Effector memory CD4-positive, alpha-beta T cell (primary cell): ENCODE measurements around the gene ARHGEF6.
"Not testable (repeated sequence)": the region's sequence is repeated elsewhere in the genome, so short reads cannot be mapped to it uniquely, and the experiment has no call there.

ENCODE experiments used
- DNase-seq, 3 donors: peaks; one replicate each; pipeline ENCODE4 v3.0.0-alpha.2; 2020
- H3K27ac ChIP-seq: 2 replicates; pipeline ENCODE4 v1.7.0; 2013; ENCODE audit warnings: mild to moderate bottlenecking, low read length, moderate library complexity; ENCODE audit not compliant: insufficient read depth, poor library complexity, severe bottlenecking
- H3K27me3 ChIP-seq: replicated peaks from 2 replicates; pipeline ENCODE4 v1.7.0; 2013; ENCODE audit warnings: mild to moderate bottlenecking, low read length; ENCODE audit not compliant: insufficient read depth, control insufficient read depth, poor library complexity, severe bottlenecking
- H3K36me3 ChIP-seq: 2 replicates; pipeline ENCODE4 v1.7.0; 2013; ENCODE audit warnings: mild to moderate bottlenecking, low read length, moderate library complexity; ENCODE audit not compliant: control insufficient read depth, insufficient read depth
- H3K4me1 ChIP-seq: 2 replicates; pipeline ENCODE4 v1.7.0; 2013; ENCODE audit warnings: low read length, mild to moderate bottlenecking; ENCODE audit not compliant: control insufficient read depth, insufficient read depth, poor library complexity, severe bottlenecking
- H3K4me3 ChIP-seq: 2 replicates; pipeline ENCODE4 v1.7.0; 2013; ENCODE audit warnings: low read length, low read depth, mild to moderate bottlenecking; ENCODE audit not compliant: insufficient read depth, poor library complexity, severe bottlenecking
- H3K9me3 ChIP-seq: 2 replicates; pipeline ENCODE4 v1.7.0; 2013; ENCODE audit warnings: mild to moderate bottlenecking, low read length, moderate library complexity; ENCODE audit not compliant: control insufficient read depth
- total RNA-seq, 3 donors: gene quantifications; one replicate each; lab custom pipeline; 2026; lab: John Stamatoyannopoulos, UW

Gene ARHGEF6, protein sequence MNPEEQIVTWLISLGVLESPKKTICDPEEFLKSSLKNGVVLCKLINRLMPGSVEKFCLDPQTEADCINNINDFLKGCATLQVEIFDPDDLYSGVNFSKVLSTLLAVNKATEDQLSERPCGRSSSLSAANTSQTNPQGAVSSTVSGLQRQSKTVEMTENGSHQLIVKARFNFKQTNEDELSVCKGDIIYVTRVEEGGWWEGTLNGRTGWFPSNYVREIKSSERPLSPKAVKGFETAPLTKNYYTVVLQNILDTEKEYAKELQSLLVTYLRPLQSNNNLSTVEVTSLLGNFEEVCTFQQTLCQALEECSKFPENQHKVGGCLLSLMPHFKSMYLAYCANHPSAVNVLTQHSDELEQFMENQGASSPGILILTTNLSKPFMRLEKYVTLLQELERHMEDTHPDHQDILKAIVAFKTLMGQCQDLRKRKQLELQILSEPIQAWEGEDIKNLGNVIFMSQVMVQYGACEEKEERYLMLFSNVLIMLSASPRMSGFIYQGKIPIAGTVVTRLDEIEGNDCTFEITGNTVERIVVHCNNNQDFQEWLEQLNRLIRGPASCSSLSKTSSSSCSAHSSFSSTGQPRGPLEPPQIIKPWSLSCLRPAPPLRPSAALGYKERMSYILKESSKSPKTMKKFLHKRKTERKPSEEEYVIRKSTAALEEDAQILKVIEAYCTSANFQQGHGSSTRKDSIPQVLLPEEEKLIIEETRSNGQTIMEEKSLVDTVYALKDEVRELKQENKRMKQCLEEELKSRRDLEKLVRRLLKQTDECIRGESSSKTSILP
- 191 to 270 (median 263) reads per million in 3 donors for total RNA-seq

DNA sequence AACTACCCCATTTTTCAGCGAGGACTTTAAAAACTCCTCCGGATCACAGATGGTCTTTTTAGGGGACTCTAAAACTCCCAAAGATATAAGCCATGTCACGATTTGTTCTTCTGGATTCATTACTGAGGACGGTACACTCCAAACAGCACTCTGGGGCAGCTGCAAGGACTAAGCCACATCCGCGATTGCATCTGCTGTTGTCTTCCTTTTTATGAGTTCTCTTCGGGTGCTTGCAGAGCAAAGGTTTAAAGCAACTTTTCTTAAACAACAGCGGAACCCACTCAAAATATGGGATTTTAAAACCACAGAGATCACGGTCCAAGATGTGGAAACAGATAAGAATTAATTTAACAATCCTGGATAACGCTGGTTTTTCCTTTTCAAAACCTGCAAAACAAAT lies at the start of gene ARHGEF6:
TSS of gene ARHGEF6 (minus strand) at position 170 of the 400 bp plus-strand sequence. CDS start at position 120, 50 bp downstream.
- H3K36me3 ChIP-seq, result no peaks in the 10 kb centered on the region
- H3K27ac ChIP-seq, result peak within 1 kb of the TSS; percentile 69
- no peaks in the 10 kb centered on the region for H3K9me3 ChIP-seq
- no peaks in the 10 kb centered on the region for H3K27me3 ChIP-seq
- peak within 1 kb of the TSS; percentile 53 for H3K4me3 ChIP-seq
- H3K4me1 ChIP-seq, result no peaks in the 10 kb centered on the region
- no peak for DNase-seq

DNA sequence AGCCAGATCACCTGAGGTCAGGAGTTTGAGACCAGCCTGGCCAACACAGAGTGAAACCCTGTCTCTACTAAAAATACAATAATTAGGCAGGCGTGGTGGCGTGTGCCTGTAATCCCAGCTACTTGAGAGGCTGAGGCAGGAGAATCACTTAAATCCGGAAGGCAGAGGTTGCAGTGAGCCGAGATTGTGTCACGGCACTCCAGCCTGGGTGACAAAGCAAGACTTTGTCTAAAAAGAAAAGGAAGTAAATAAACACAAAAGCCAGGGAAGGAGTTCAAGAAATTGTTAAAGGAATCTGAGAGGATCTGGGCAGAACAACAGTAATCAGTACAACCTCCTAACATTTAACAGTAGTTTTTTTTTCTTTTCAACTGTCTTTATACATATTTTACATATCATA lies 48.7 kb upstream of the ARHGEF6 start:
- H3K4me3 ChIP-seq, result no peak overlapping the region
- no peaks in the 10 kb centered on the region for H3K27me3 ChIP-seq
- no peaks in the 10 kb centered on the region for H3K9me3 ChIP-seq
- no peak for DNase-seq
- H3K36me3 ChIP-seq, result no peaks in the 10 kb centered on the region
- no peak overlapping the region for H3K27ac ChIP-seq
- H3K4me1 ChIP-seq, result no peaks in the 10 kb centered on the region

DNA sequence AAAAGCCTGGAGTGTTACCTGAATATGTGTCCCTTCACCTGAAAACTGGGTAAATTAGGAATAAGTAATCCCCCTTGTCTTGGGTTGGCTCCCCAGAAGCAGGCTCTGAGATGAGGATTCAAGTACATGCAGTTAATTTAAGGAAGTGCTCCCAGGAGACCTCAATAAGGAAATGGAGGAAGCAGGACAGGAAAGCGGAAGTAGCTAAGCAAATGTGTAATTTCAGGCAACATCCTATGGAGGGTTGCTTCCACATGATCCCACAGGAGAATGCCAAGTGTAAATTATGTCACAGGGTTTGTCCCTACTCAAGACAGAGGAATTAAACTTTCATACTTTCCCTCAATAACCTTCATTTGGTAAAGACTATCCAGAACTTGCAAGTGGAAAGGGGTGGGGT lies 48.1 kb upstream of the ARHGEF6 start:
- DNase-seq, result no peak
- H3K36me3 ChIP-seq, result no peaks in the 10 kb centered on the region
- H3K27me3 ChIP-seq, result no peaks in the 10 kb centered on the region
- H3K9me3 ChIP-seq, result no peaks in the 10 kb centered on the region
- H3K4me1 ChIP-seq, result no peaks in the 10 kb centered on the region
- no peak overlapping the region for H3K27ac ChIP-seq
- no peak overlapping the region for H3K4me3 ChIP-seq

DNA sequence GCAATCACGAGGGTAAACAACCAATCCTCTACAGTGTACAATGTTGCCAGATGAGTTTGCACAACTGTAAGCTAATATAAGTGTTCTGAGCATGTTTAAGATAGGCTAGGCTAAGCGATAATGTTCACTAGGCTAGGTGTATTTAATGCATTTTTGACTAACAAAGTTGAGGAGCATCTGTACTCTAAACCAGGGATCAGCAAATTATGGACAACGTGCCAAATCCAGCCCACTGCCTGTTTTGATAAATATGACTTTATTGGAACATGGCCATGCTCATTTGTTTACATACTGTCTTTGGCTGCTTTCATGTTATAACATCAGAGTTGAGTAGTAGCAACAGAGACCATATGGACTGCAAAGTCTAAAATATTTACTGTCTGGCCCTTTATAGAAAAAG lies 46.3 kb upstream of the ARHGEF6 start:
- no peaks in the 10 kb centered on the region for H3K9me3 ChIP-seq
- H3K36me3 ChIP-seq, result no peaks in the 10 kb centered on the region
- no peak for DNase-seq

DNA sequence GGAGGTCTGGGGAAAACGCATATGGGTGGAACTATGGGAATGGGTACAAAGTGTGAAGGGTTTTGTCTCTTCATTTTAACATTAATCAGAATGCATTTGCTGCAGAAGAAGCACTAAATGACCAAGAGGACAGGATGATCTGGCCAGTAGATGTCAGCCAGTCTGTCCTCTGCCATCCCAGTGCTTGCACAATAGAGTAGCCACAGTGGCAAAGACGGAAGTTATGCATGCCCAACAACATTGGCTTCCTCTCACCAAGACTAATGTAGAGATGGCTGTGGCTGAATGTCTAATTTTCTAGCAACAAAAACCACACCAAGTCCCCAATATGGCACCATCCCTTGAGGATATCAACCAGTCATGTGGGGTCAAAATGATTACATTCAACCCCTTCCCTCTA lies 45.0 kb upstream of the ARHGEF6 start:
- Histone ChIP-seq H3K4me1 (no peaks in the 10 kb centered on the region), H3K36me3 (no peaks in the 10 kb centered on the region), H3K27me3 (no peaks in the 10 kb centered on the region), H3K4me3 (no peak overlapping the region), H3K9me3 (no peaks in the 10 kb centered on the region), H3K27ac (no peak overlapping the region)
- no peak for DNase-seq

More for the DNA sequence above, 46.3 kb upstream of the ARHGEF6 start:
- no peaks in the 10 kb centered on the region for H3K4me1 ChIP-seq
- H3K4me3 ChIP-seq, result no peak overlapping the region
- H3K27ac ChIP-seq, result no peak overlapping the region
- no peaks in the 10 kb centered on the region for H3K27me3 ChIP-seq

DNA sequence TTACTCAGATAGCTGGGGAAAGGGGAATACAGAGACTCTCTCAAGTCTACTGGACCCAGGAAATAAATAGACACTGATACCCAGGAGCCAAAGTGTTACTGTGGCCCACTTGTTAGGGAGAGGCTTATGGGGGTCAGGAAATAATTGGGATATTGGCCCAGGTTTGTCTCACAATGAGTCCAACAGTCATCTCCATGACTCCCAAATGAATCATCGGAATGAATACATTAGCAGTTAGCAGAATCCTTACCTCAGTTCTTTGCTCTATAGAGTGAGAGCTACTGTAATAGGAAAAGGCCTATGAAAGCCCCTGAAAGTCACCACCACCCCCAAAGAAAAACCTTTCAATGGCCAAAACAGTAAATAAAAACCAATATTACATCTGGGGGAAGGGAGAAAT lies 42.4 kb upstream of the ARHGEF6 start:
- no peaks in the 10 kb centered on the region for H3K27me3 ChIP-seq
- H3K9me3 ChIP-seq, result no peaks in the 10 kb centered on the region
- no peaks in the 10 kb centered on the region for H3K36me3 ChIP-seq
- no peaks in the 10 kb centered on the region for H3K4me1 ChIP-seq
- no peak for DNase-seq
- no peak overlapping the region for H3K4me3 ChIP-seq
- H3K27ac ChIP-seq, result no peak overlapping the region

DNA sequence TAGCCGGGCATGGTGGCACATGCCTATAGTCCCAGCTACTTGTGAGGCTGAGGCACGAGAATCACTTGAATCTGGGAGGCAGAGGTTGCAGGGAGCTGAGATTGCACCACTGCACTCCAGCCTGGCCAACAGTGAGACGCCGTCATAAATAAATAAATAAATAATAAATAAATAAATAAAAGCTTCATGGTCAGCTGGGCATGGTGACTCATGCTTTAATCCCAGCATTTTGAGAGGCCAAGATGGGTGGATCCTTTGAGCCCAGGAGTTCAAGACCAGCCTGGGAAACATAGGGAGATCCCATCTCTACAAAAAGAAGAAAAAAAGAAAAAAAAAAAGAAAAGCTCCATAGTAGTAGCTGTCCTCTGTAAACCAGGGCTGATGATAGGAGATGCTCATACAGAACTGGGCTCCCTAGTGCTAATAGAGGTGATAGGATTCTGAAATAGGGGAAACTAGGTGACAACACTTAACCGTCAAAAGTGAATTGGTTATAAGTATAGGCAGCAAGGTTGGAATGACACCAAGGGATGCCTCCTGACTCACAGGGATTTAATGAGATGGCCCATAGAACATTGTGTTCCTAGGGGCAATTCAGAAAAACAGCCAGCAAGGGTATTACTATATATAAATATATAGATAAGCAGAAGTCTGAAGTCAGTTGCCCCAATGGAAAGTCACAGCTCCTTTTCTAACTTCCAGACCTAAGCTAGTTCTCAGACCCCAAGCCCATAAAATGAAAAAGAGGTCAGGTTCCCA lies 41.8 kb upstream of the ARHGEF6 start:
- Histone ChIP-seq H3K4me3 (no peak overlapping the region), H3K4me1 (no peaks in the 10 kb centered on the region), H3K36me3 (no peaks in the 10 kb centered on the region), H3K9me3 (no peaks in the 10 kb centered on the region), H3K27ac (no peak overlapping the region), H3K27me3 (no peaks in the 10 kb centered on the region)
- no peak for DNase-seq

DNA sequence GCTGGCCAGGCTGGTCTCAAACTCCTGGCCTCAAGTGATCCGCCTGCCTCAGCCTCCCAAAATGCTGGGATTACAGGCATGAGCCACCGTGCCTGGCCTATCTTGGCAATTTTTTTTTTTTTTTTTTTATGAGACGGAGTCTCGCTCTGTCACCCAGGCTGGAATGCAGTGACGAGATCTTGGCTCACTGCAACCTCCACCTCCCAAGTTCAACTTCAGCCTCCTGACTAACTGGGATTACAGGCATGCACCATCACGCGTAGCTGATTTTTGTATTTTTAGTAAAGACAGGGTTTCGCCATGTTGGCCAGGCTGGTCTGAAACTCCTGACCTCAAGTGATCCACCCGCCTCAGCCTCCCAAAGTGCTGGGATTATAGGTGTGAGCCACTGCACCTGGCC lies 39.0 kb upstream of the ARHGEF6 start:
- not testable (repeated sequence) for H3K4me1 ChIP-seq, H3K27ac ChIP-seq, H3K36me3 ChIP-seq, H3K4me3 ChIP-seq, DNase-seq, H3K27me3 ChIP-seq, H3K9me3 ChIP-seq

DNA sequence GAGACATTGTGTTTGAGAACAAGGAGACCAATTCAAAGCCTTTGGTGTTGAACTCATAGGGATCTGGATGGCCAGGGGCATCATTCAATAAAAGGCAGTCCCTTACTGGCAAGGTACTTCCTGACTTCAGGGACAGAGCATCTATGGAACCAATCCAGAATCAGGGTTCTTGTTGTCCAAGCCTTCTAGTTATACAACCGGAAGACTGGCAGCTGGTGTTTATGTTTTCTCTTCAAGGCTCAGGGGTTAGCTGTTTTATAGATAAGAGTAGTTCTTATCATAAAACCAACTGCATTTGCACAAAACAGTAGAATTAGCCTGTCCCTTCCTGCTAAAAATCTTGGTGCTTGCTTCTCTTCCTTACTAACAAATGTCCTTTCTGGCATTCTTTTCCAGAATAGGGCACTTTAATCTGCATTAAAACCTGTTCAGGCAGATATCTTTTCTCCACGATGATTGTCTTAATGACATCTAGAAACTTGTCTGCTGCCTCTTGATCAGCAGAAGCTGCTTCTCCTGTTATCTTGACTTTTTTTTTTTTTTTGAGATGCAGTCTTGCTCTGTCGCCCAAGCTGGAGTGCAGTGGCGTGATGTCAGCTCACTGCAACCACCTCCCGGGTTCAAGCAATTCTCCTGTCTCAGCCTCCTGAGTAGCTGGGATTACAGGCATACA lies 38.4 kb upstream of the ARHGEF6 start:
- no peak for DNase-seq

More for the DNA sequence above, 38.4 kb upstream of the ARHGEF6 start:
- no peaks in the 10 kb centered on the region for H3K36me3 ChIP-seq
- H3K4me1 ChIP-seq, result no peaks in the 10 kb centered on the region
- H3K27ac ChIP-seq, result no peak overlapping the region
- no peaks in the 10 kb centered on the region for H3K27me3 ChIP-seq
- H3K4me3 ChIP-seq, result no peak overlapping the region
- H3K9me3 ChIP-seq, result no peaks in the 10 kb centered on the region
